DND-41 (cell line): ENCODE measurements around the gene RALGPS1.

Experiments
- EZH2 ChIP-seq: IDR thresholded peaks from 3 replicates; pipeline ENCODE4 v1.6.1; 2012; ENCODE audit warnings: borderline replicate concordance, low read depth, mild to moderate bottlenecking, moderate library complexity, low read length, inconsistent platforms; ENCODE audit not compliant: severe bottlenecking
- TF ChIP-seq, protein P1 (sequence below): IDR thresholded peaks from 2 replicates; pipeline ENCODE4 v1.5.1; 2012; ENCODE audit warnings: borderline replicate concordance, low read length, moderate library complexity, mild to moderate bottlenecking; ENCODE audit not compliant: poor library complexity, severe bottlenecking; ENCODE audit errors: extremely low read depth

DNA sequence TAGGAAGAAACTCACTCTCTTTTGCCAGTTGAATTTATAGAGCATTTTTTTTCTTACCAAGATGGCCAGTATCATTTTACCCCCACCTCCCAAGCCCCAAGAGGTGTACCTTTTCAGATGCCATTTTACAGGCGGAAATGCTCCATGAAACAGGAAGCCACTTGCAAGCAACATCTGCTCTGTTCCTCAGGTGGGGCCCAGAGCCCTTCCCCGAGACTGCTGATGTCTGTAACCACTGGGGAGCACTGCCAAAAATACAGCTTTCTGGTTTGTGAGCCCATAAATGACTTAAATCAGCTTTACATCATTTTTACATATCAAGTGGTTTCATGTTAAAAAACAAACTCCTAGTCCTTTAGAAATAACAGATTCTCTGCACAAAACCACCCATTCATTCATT is 307.1 kb downstream of the RALGPS1 start:
- TF ChIP-seq, protein P1, sequence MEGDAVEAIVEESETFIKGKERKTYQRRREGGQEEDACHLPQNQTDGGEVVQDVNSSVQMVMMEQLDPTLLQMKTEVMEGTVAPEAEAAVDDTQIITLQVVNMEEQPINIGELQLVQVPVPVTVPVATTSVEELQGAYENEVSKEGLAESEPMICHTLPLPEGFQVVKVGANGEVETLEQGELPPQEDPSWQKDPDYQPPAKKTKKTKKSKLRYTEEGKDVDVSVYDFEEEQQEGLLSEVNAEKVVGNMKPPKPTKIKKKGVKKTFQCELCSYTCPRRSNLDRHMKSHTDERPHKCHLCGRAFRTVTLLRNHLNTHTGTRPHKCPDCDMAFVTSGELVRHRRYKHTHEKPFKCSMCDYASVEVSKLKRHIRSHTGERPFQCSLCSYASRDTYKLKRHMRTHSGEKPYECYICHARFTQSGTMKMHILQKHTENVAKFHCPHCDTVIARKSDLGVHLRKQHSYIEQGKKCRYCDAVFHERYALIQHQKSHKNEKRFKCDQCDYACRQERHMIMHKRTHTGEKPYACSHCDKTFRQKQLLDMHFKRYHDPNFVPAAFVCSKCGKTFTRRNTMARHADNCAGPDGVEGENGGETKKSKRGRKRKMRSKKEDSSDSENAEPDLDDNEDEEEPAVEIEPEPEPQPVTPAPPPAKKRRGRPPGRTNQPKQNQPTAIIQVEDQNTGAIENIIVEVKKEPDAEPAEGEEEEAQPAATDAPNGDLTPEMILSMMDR = no peak
- no peak for TF ChIP-seq EZH2
